Hepatocyte (in vitro differentiated cells): ENCODE measurements around the gene NHSL1. TPM values are rescaled to one million over a fixed set of nuclear protein-coding genes. Genes with fewer than 3 reads are reported as not detected.
A peak's percentile ranks its signal among the peaks of the same experiment; 100 is the strongest.

Source experiments
- DNase-seq: peaks from one replicate; pipeline ENCODE4 v3.0.0-alpha.2; 2016; ENCODE audit warnings: low spot score
- H2AFZ ChIP-seq: fragments of 200-600 bp; sonication (generic); 2 replicates; pipeline ENCODE4 v1.6.0; 2016; ENCODE audit warnings: antibody characterized with exemption, mild to moderate bottlenecking
- H3K27ac ChIP-seq: fragments of 200-600 bp; sonication (generic); 2 replicates; pipeline ENCODE4 v1.5.1; 2016; ENCODE audit warnings: mild to moderate bottlenecking
- H3K27me3 ChIP-seq: fragments of 200-600 bp; sonication (generic); 2 replicates; pipeline ENCODE4 v1.6.1; 2016
- H3K36me3 ChIP-seq: fragments of 200-600 bp; sonication (generic); replicated peaks from 2 replicates; pipeline ENCODE4 v1.5.1; 2016; ENCODE audit warnings: low read depth; ENCODE audit not compliant: insufficient read depth
- H3K4me1 ChIP-seq: fragments of 200-600 bp; sonication (generic); 2 replicates; pipeline ENCODE4 v1.5.1; 2016; ENCODE audit warnings: mild to moderate bottlenecking, moderate library complexity; ENCODE audit not compliant: insufficient read depth
- H3K4me2 ChIP-seq: fragments of 200-600 bp; sonication (generic); 2 replicates; pipeline ENCODE4 v1.6.0; 2016
- H3K4me3 ChIP-seq: fragments of 200-600 bp; sonication (generic); 2 replicates; pipeline ENCODE4 v1.5.1; 2016; ENCODE audit warnings: mild to moderate bottlenecking
- H3K79me2 ChIP-seq: fragments of 200-600 bp; sonication (generic); 2 replicates; pipeline ENCODE4 v1.6.0; 2017; ENCODE audit warnings: mild to moderate bottlenecking
- H3K9me2 ChIP-seq: fragments of 200-600 bp; sonication (generic); replicated peaks from 2 replicates; pipeline ENCODE4 v1.6.0; 2017; ENCODE audit warnings: mild to moderate bottlenecking; ENCODE audit not compliant: insufficient read depth
- H3K9me3 ChIP-seq: fragments of 200-600 bp; sonication (generic); 2 replicates; pipeline ENCODE4 v1.5.1; 2016; ENCODE audit warnings: low read depth, mild to moderate bottlenecking
- H4K20me1 ChIP-seq: fragments of 200-600 bp; sonication (generic); 2 replicates; pipeline ENCODE4 v1.6.0; 2016; ENCODE audit warnings: mild to moderate bottlenecking; ENCODE audit not compliant: insufficient read depth, poor library complexity, severe bottlenecking
- EZH2 ChIP-seq: fragments of 200-600 bp; sonication (generic); IDR thresholded peaks from 2 replicates; pipeline ENCODE4 v1.6.1; 2016; ENCODE audit warnings: antibody characterized with exemption, mild to moderate bottlenecking, borderline replicate concordance
- EZH2phosphoT487 ChIP-seq: fragments of 200-600 bp; sonication (generic); IDR thresholded peaks from one replicate; pipeline ENCODE4 v1.6.1; 2018; ENCODE audit warnings: antibody characterized with exemption, mild to moderate bottlenecking, low read depth, moderate library complexity; ENCODE audit not compliant: unreplicated experiment, severe bottlenecking
- WGBS: methylation state at CpG from one replicate; pipeline ENCODE4 v1.1.6; 2016; ENCODE audit warnings: low lambda C conversion rate; ENCODE audit errors: missing lambda C conversion rate; 5-methylcytosine and 5-hydroxymethylcytosine counted together
- polyA plus RNA-seq: library from polyadenylated mRNA; unstranded; fragments of >200 nt; fragmentation: Nextera tagmentation; extraction: Ambion mirVana; gene quantifications from 2 replicates; pipeline ENCODE4 v1.2.1, GENCODE V29; 2016
- total RNA-seq: library from RNA; depleted of rRNA; stranded (reverse); fragments of >200 nt; gene quantifications from 2 replicates; pipeline ENCODE4 v1.2.3, GENCODE V29; 2014
- TF ChIP-seq, protein P1 (sequence below): fragments of 200-600 bp; sonication (generic); IDR thresholded peaks from 2 replicates; pipeline ENCODE4 v1.5.1; 2016; ENCODE audit warnings: antibody characterized with exemption, mild to moderate bottlenecking; ENCODE audit not compliant: poor library complexity

NHSL1 gene
- total and polyA plus RNA-seq, 2 experiments from 2014 or later = 39.0 to 58.0 TPM

GRCh38 chr6:138497286-138497685 lies 2.0 kb downstream of the NHSL1 start:
- DNase-seq = no peak
- Histone ChIP-seq H3K4me3 (peak overlapping the region; percentile 17), H3K9me2 (no peaks in the 10 kb centered on the region), H3K4me2 (peak overlapping the region; percentile 68), H3K4me1 (peaks cover 41% of the 10 kb centered on the region), H2AFZ (no peak overlapping the region), H4K20me1 (peaks cover 2% of the 10 kb centered on the region), H3K27ac (peak overlapping the region; percentile 83), H3K36me3 (no peaks in the 10 kb centered on the region), H3K9me3 (no peaks in the 10 kb centered on the region), H3K79me2 (peaks cover 77% of the 10 kb centered on the region), H3K27me3 (no peaks in the 10 kb centered on the region)
- no peak for TF ChIP-seq EZH2
- TF ChIP-seq, protein P1, sequence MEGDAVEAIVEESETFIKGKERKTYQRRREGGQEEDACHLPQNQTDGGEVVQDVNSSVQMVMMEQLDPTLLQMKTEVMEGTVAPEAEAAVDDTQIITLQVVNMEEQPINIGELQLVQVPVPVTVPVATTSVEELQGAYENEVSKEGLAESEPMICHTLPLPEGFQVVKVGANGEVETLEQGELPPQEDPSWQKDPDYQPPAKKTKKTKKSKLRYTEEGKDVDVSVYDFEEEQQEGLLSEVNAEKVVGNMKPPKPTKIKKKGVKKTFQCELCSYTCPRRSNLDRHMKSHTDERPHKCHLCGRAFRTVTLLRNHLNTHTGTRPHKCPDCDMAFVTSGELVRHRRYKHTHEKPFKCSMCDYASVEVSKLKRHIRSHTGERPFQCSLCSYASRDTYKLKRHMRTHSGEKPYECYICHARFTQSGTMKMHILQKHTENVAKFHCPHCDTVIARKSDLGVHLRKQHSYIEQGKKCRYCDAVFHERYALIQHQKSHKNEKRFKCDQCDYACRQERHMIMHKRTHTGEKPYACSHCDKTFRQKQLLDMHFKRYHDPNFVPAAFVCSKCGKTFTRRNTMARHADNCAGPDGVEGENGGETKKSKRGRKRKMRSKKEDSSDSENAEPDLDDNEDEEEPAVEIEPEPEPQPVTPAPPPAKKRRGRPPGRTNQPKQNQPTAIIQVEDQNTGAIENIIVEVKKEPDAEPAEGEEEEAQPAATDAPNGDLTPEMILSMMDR = no peak
- no peak for TF ChIP-seq EZH2phosphoT487
- 70% methylated on average over 2 of the region's 2 CpGs for WGBS

DNA sequence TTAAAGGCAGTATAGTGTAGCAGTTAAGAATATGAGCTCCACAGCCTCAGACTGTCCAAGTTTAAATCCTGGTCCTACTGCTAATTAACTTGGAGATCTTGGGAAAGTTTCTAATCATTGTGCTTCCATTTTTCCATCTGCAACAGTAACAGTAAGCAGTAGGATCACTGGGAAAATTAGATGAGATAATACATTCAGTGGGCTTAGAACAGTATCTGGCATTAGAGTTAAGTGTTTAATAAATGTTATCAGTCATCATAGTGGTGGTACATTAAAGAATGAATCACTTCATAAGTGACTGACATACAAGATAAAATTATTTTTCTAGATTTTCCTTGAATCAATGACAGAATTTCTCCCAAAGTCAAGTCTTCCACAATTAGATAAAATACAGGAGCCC lies 5.0 kb downstream of the NHSL1 start:
- Histone ChIP-seq H3K4me2 (peak overlapping the region; percentile 44), H3K9me2 (no peaks in the 10 kb centered on the region), H4K20me1 (peaks cover 2% of the 10 kb centered on the region), H3K9me3 (no peaks in the 10 kb centered on the region), H3K4me1 (peaks cover 34% of the 10 kb centered on the region), H3K4me3 (no peak overlapping the region), H3K27me3 (no peaks in the 10 kb centered on the region), H3K79me2 (peaks cover 89% of the 10 kb centered on the region), H2AFZ (no peak overlapping the region), H3K27ac (peak overlapping the region; percentile 25), H3K36me3 (no peaks in the 10 kb centered on the region)
- TF ChIP-seq EZH2phosphoT487 = no peak
- TF ChIP-seq EZH2 = no peak
- TF ChIP-seq, protein P1 = no peak
- no peak for DNase-seq

DNA sequence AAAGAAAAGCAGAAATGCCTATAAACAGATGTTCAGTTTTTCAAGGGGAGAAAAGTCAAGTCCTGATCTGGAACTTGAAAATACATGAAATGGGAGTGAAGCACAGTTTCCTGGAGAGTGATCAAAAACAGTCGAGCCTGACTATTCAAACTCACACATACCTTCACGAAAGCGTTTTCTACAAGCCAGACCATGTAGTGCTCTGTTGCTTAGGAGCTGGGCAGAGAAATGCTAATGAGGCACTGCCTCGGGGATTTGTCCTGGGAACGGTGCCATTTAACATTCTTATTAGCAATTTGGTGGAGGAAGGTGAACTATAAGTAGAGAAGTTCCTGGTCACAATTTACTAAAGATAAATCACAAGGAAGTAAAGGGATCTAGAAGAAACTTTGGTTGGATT lies 5.9 kb downstream of the NHSL1 start:
- H3K9me2 ChIP-seq = no peaks in the 10 kb centered on the region
- H4K20me1 ChIP-seq = peaks cover 2% of the 10 kb centered on the region
- WGBS = 15% methylated on average over 5 of the region's 5 CpGs
- peak; percentile 26 for DNase-seq
- no peaks in the 10 kb centered on the region for H3K27me3 ChIP-seq
- no peak overlapping the region for H3K4me3 ChIP-seq
- no peaks in the 10 kb centered on the region for H3K36me3 ChIP-seq
- H3K79me2 ChIP-seq = peaks cover 94% of the 10 kb centered on the region
- H3K27ac ChIP-seq = peak overlapping the region; percentile 25
- no peaks in the 10 kb centered on the region for H3K9me3 ChIP-seq
- peaks cover 34% of the 10 kb centered on the region for H3K4me1 ChIP-seq
- TF ChIP-seq EZH2phosphoT487 = no peak
- TF ChIP-seq, protein P1 = no peak
- no peak for TF ChIP-seq EZH2
- H3K4me2 ChIP-seq = peak overlapping the region; percentile 44
- H2AFZ ChIP-seq = no peak overlapping the region

GRCh38 chr6:138492871-138493270 lies 6.4 kb downstream of the NHSL1 start:
- Histone ChIP-seq H3K79me2 (peaks cover 94% of the 10 kb centered on the region), H4K20me1 (peaks cover 2% of the 10 kb centered on the region), H3K36me3 (no peaks in the 10 kb centered on the region), H3K4me1 (peaks cover 36% of the 10 kb centered on the region), H3K4me2 (peak overlapping the region; percentile 44), H3K27ac (peak overlapping the region; percentile 38), H3K27me3 (no peaks in the 10 kb centered on the region), H3K9me3 (no peaks in the 10 kb centered on the region), H3K4me3 (no peak overlapping the region), H2AFZ (no peak overlapping the region), H3K9me2 (no peaks in the 10 kb centered on the region)
- TF ChIP-seq EZH2 = no peak
- TF ChIP-seq, protein P1 = no peak
- no peak for TF ChIP-seq EZH2phosphoT487
- 51% methylated on average over 2 of the region's 2 CpGs for WGBS
- no peak for DNase-seq
